Psoas muscle (tissue), 8 donors: ENCODE results near the gene APOL1. TPM values are rescaled to one million over a fixed set of nuclear protein-coding genes. Genes with fewer than 3 reads are reported as not detected.

ENCODE experiments used
- ATAC-seq, 4 donors: fragments of 200-7000 bp; cut with Tn5 transposase; one replicate each; pipeline ENCODE4 v1.9.1; 2020; ENCODE audit warnings: moderate library complexity in 3 of 4, mild to moderate bottlenecking in 2 of 4
- DNase-seq, 2 donors: peaks; one replicate each; pipeline ENCODE4 v3.0.0-alpha.2; 2020
- H3K27ac ChIP-seq: fragments of 200-600 bp; one replicate; pipeline ENCODE4 v1.8.0; 2022
- H3K27me3 ChIP-seq, 3 donors: fragments of 200-600 bp in 1 of 3; one replicate each; pipeline versions ENCODE4 v1.6.1 to v1.8.0; 2013 to 2022; ENCODE audit warnings: low read length in 2 of 3, mild to moderate bottlenecking in 2 of 3, moderate library complexity in 1 of 3; ENCODE audit not compliant: insufficient read depth in 3 of 3
- H3K36me3 ChIP-seq, 2 donors: fragments of 200-600 bp in 1 of 2; one replicate each; pipeline versions ENCODE4 v1.6.1 to v1.8.0; 2013 to 2022; ENCODE audit warnings: low read depth in 1 of 2, mild to moderate bottlenecking in 1 of 2, moderate library complexity in 1 of 2; ENCODE audit not compliant: insufficient read depth in 1 of 2
- H3K4me1 ChIP-seq: fragments of 200-600 bp; one replicate; pipeline ENCODE4 v1.8.0; 2022
- H3K4me3 ChIP-seq: fragments of 200-600 bp; one replicate; pipeline ENCODE4 v1.8.0; 2022; ENCODE audit warnings: mild to moderate bottlenecking
- H3K9me3 ChIP-seq: fragments of 200-600 bp; one replicate; pipeline ENCODE4 v1.8.0; 2022
- WGBS, 3 donors: extraction: QIAGEN DNeasy Blood & Tissue Kit; methylation state at CpG; one replicate each; pipeline versions ENCODE4 v1.1.6 to v1.1.7; 2013; 5-methylcytosine and 5-hydroxymethylcytosine counted together
- intact Hi-C, 2 donors: fragments of 100-400 bp; cut with DNase I; formaldehyde crosslinking; loops; one replicate each; pipeline versions ENCODE4 v1.11.0 to v1.14.2; 2022
- polyA plus RNA-seq, 3 donors: library from polyadenylated mRNA; stranded (reverse); fragments of 200-250 nt; gene quantifications; one replicate each; pipeline ENCODE4 v1.2.3, GENCODE V29; 2013
- total RNA-seq, 4 donors: library from RNA; stranded (reverse); fragmentation: NEBNext Ultra II Directional in 2 of 4; extraction: Animal tissue kit (Norgen Biotek cat#: 25700) in 2 of 4; gene quantifications; one replicate each; pipeline versions ENCODE4 v1.2.1 to v1.2.4, GENCODE V29; 2021 to 2023
- TF ChIP-seq, protein P1 (sequence below): fragments of 200-600 bp; IDR thresholded peaks from one replicate; pipeline ENCODE4 v1.8.0; 2022; ENCODE audit warnings: antibody characterized with exemption
- donor health status: healthy with polysubstance abuse.
- donor health status: DM: no; HTN: no; CAD: no; lungs with moderate emphysema.
- donor health status: Bipolar disorder and iron deficiency.
- donor health status: healthy.
- donor health status: DM: yes; HTN: yes; CAD: no.
- donor health status: DM: no; HTN: no; CAD: no.
- donor health status: DM: no; HTN: no; CAD: no.
- donor health status: DM: yes; HTN: yes; CAD: no.

The APOL1 gene
- total and polyA plus RNA-seq, 7 donors: 5.3 to 16.3 (median 6.0) TPM

DNA sequence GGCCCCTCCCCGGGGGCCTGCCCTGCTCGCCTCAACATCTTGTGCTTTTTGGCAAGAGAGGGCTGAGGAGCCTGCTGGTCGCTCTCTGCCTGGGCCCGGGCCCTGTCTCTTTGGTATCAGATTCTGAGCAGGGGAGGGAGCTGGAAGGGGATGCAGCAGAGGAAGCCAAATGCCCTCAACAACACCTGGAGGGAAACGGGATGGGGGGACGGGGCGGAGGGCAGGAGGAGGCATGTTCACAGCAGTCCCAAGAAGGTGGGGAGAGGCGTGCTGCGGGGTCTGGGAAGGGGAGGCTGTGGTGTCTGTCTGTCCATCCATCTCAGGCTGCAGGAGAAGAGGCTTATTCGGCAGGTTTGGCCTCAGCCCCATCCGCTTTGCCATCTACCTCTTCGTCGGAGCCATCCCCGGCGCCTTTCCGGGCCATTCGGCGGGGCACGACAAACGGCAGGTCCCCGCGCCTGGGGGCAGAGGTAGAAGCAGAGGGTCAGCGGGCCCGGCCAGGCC is 29.4 kb downstream of the APOL1 start:
- Histone ChIP-seq H3K27me3 (no peaks in the 10 kb centered on the region), H3K4me3 (no peak overlapping the region), H3K9me3 (no peaks in the 10 kb centered on the region), H3K27ac (no peak overlapping the region), H3K36me3 (peaks cover 8 to 68% of the 10 kb centered on the region in 2 donors), H3K4me1 (no peaks in the 10 kb centered on the region)
- TF ChIP-seq, protein P1, sequence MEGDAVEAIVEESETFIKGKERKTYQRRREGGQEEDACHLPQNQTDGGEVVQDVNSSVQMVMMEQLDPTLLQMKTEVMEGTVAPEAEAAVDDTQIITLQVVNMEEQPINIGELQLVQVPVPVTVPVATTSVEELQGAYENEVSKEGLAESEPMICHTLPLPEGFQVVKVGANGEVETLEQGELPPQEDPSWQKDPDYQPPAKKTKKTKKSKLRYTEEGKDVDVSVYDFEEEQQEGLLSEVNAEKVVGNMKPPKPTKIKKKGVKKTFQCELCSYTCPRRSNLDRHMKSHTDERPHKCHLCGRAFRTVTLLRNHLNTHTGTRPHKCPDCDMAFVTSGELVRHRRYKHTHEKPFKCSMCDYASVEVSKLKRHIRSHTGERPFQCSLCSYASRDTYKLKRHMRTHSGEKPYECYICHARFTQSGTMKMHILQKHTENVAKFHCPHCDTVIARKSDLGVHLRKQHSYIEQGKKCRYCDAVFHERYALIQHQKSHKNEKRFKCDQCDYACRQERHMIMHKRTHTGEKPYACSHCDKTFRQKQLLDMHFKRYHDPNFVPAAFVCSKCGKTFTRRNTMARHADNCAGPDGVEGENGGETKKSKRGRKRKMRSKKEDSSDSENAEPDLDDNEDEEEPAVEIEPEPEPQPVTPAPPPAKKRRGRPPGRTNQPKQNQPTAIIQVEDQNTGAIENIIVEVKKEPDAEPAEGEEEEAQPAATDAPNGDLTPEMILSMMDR: no peak
- DNase-seq (no peak), ATAC-seq (no peak)
- 79 to 87% (median 86%) methylated on average over 24 of the region's 24 CpGs for WGBS, 3 donors
- intact Hi-C loops: loop anchor here in 1 of 2 donors (5.0 kb wide), 1 partner anchor 35 kb away; no protein-coding TSS in a partner anchor

- Histone ChIP-seq H3K4me3 (no peak overlapping the region), H3K27ac (no peak overlapping the region), H3K9me3 (no peaks in the 10 kb centered on the region), H3K27me3 (no peaks in the 10 kb centered on the region), H3K36me3 (peaks cover 11 to 86% of the 10 kb centered on the region in 2 donors), H3K4me1 (no peaks in the 10 kb centered on the region)
- ATAC-seq: no peak
- WGBS, 3 donors: 92 to 96% (median 93%) methylated on average over 19 to 24 of the region's 24 CpGs
- TF ChIP-seq, protein P1: no peak
- intact Hi-C loops: loop anchor here in 1 of 2 donors (2.0 to 5.0 kb wide), 2 partner anchors 37 to 139 kb away; no protein-coding TSS in a partner anchor
- DNase-seq: no peak
These were observed 31.2 kb downstream of the APOL1 start for GRCh38 chr22:36284171-36284571.

GRCh38 chr22:36285017-36285416 is 32.1 kb downstream of the APOL1 start:
- no peaks in the 10 kb centered on the region for H3K4me1 ChIP-seq
- DNase-seq: peak; percentile 48 to 80
- intact Hi-C loops: loop anchor here (2.0 to 5.0 kb wide), 2 partner anchors 140 to 143 kb away; no protein-coding TSS in a partner anchor

GRCh38 chr22:36285545-36285944 is 32.6 kb downstream of the APOL1 start:
- DNase-seq: peak in 1 of 2 donors; percentile 48
- intact Hi-C loops: loop anchor here (2.0 to 5.0 kb wide), 2 partner anchors 141 to 143 kb away; no protein-coding TSS in a partner anchor

More at GRCh38 chr22:36285017-36285416, 32.1 kb downstream of the APOL1 start:
- Histone ChIP-seq H3K4me3 (no peak overlapping the region), H3K27me3 (no peaks in the 10 kb centered on the region), H3K9me3 (no peaks in the 10 kb centered on the region), H3K27ac (no peak overlapping the region), H3K36me3 (peaks cover 13 to 94% of the 10 kb centered on the region in 2 donors)
- ATAC-seq: no peak
- TF ChIP-seq, protein P1: no peak
- WGBS, 3 donors: 53 to 63% (median 61%) methylated on average over 12 of the region's 12 CpGs

More at GRCh38 chr22:36285545-36285944, 32.6 kb downstream of the APOL1 start:
- Histone ChIP-seq H3K27ac (no peak overlapping the region), H3K4me3 (no peak overlapping the region), H3K36me3 (peaks cover 13 to 93% of the 10 kb centered on the region in 2 donors), H3K27me3 (no peaks in the 10 kb centered on the region), H3K4me1 (no peaks in the 10 kb centered on the region), H3K9me3 (no peaks in the 10 kb centered on the region)
- TF ChIP-seq, protein P1: no peak
- no peak for ATAC-seq
- WGBS, 3 donors: 65 to 79% (median 68%) methylated on average over 20 to 21 of the region's 21 CpGs
